GM18867 (cell line): ENCODE measurements around the gene SLX4IP.

Experiments used
- ATAC-seq: cut with Tn5 transposase; IDR thresholded peaks from one replicate; pipeline ENCODE4 v1.9.1; 2021; ENCODE audit warnings: mild to moderate bottlenecking, moderate library complexity; ENCODE audit not compliant: unreplicated experiment

Gene SLX4IP

GRCh38 chr20:10492844-10493243, 57.7 kb downstream of the SLX4IP start:
- no peak for ATAC-seq

GRCh38 chr20:10495173-10495572, 60.1 kb downstream of the SLX4IP start:
- ATAC-seq = no peak

- ATAC-seq = no peak
Measured at GRCh38 chr20:10496465-10496864, 61.4 kb downstream of the SLX4IP start.

GRCh38 chr20:10497283-10497682, 62.2 kb downstream of the SLX4IP start:
- no peak for ATAC-seq

- no peak for ATAC-seq
Measured at GRCh38 chr20:10497791-10498190, 62.7 kb downstream of the SLX4IP start.

- ATAC-seq = no peak
Measured at GRCh38 chr20:10498200-10498599, 63.1 kb downstream of the SLX4IP start.

- ATAC-seq = no peak
Measured at GRCh38 chr20:10501402-10501801, 66.3 kb downstream of the SLX4IP start.

GRCh38 chr20:10502098-10502526, 67.0 kb downstream of the SLX4IP start:
- no peak for ATAC-seq

- ATAC-seq = no peak
Measured at GRCh38 chr20:10504608-10504993, 69.5 kb downstream of the SLX4IP start.

- ATAC-seq = no peak
Measured at GRCh38 chr20:10504994-10505730, 70.1 kb downstream of the SLX4IP start.

- ATAC-seq = no peak
Measured at GRCh38 chr20:10505827-10506226, 70.7 kb downstream of the SLX4IP start.

- ATAC-seq = no peak
Measured at GRCh38 chr20:10507052-10507451, 71.9 kb downstream of the SLX4IP start.

- ATAC-seq = no peak
Measured at GRCh38 chr20:10508060-10508459, 73.0 kb downstream of the SLX4IP start.

GRCh38 chr20:10508468-10509251, 73.6 kb downstream of the SLX4IP start:
- ATAC-seq = no peak

- ATAC-seq = no peak
Measured at GRCh38 chr20:10509376-10509775, 74.3 kb downstream of the SLX4IP start.

- ATAC-seq = no peak
Measured at GRCh38 chr20:10510216-10510615, 75.1 kb downstream of the SLX4IP start.

- no peak for ATAC-seq
Measured at GRCh38 chr20:10511170-10511508, 76.0 kb downstream of the SLX4IP start.

GRCh38 chr20:10511509-10512251, 76.6 kb downstream of the SLX4IP start:
- ATAC-seq = peak; percentile 99

GRCh38 chr20:10513061-10513460, 78.0 kb downstream of the SLX4IP start:
- ATAC-seq = no peak

- no peak for ATAC-seq
Measured at GRCh38 chr20:10513931-10514575, 78.9 kb downstream of the SLX4IP start.

- ATAC-seq = no peak
Measured at GRCh38 chr20:10516529-10516928, 81.4 kb downstream of the SLX4IP start.
